Neural cell (in vitro differentiated cells): ENCODE measurements around the gene KANK4. TPM values are rescaled to one million over a fixed set of nuclear protein-coding genes. Genes with fewer than 3 reads are reported as not detected.

Experiments
- H2AFZ ChIP-seq: fragments of 200-600, 300-800 bp; sonication (generic), shearing (Covaris generic); 2 replicates; pipeline ENCODE4 v1.6.0; 2014; ENCODE audit warnings: low read depth, mild to moderate bottlenecking, antibody characterized with exemption, low read length, moderate library complexity
- H3F3A ChIP-seq: fragments of 200-600 bp; shearing (Covaris generic); 2 replicates; pipeline ENCODE4 v1.6.1; 2016; ENCODE audit warnings: mild to moderate bottlenecking, moderate library complexity, mixed read lengths, antibody characterized with exemption, low read length; ENCODE audit not compliant: insufficient read depth, poor library complexity, severe bottlenecking
- H3K27ac ChIP-seq: fragments of 200-600, 300-800 bp; sonication (generic), shearing (Covaris generic); 2 replicates; pipeline ENCODE4 v1.5.1; 2014; ENCODE audit warnings: mild to moderate bottlenecking, low read length, moderate library complexity
- H3K27me3 ChIP-seq: fragments of 300-800, 200-600 bp; sonication (generic), shearing (Covaris generic); 2 replicates; pipeline ENCODE4 v1.6.0; 2014; ENCODE audit warnings: mild to moderate bottlenecking, low read depth, low read length, moderate library complexity; ENCODE audit not compliant: insufficient read depth
- H3K36me3 ChIP-seq: fragments of 300-800, 200-600 bp; sonication (generic), shearing (Covaris generic); 2 replicates; pipeline ENCODE4 v1.5.1; 2014; ENCODE audit warnings: mild to moderate bottlenecking, antibody characterized with exemption, low read length, moderate library complexity; ENCODE audit not compliant: insufficient read depth
- H3K4me2 ChIP-seq: fragments of 300-800, 200-600 bp; sonication (generic), shearing (Covaris generic); 2 replicates; pipeline ENCODE4 v1.6.0; 2014; ENCODE audit warnings: mild to moderate bottlenecking, low read length
- H3K4me3 ChIP-seq: fragments of 300-800, 200-600 bp; sonication (generic), shearing (Covaris generic); 2 replicates; pipeline ENCODE4 v1.5.1; 2014; ENCODE audit warnings: mild to moderate bottlenecking, low read length, moderate library complexity
- H3K79me2 ChIP-seq: fragments of 200-600 bp; shearing (Covaris generic); replicated peaks from 2 replicates; pipeline ENCODE4 v1.6.0; 2014; ENCODE audit warnings: mild to moderate bottlenecking, low read length, moderate library complexity; ENCODE audit not compliant: insufficient read depth
- H3K9ac ChIP-seq: fragments of 300-800, 200-600 bp; sonication (generic), shearing (Covaris generic); 2 replicates; pipeline ENCODE4 v1.6.1; 2016; ENCODE audit warnings: mild to moderate bottlenecking, low read length, mixed read lengths
- H3K9me2 ChIP-seq: fragments of 200-600 bp; shearing (Covaris generic); 2 replicates; pipeline ENCODE4 v1.6.1; 2016; ENCODE audit warnings: mild to moderate bottlenecking, low read length, mixed read lengths; ENCODE audit not compliant: insufficient read depth
- H3K9me3 ChIP-seq: fragments of 200-600, 300-800 bp; sonication (generic), shearing (Covaris generic); 2 replicates; pipeline ENCODE4 v1.6.1; 2016; ENCODE audit warnings: mild to moderate bottlenecking, mixed run types, low read length, moderate library complexity, mixed read lengths
- H4K20me1 ChIP-seq: fragments of 200-600 bp; shearing (Covaris generic); 2 replicates; pipeline ENCODE4 v1.6.1; 2016; ENCODE audit warnings: mild to moderate bottlenecking, mixed run types; ENCODE audit not compliant: insufficient read depth
- EP300 ChIP-seq: fragments of 450-650 bp; conservative IDR thresholded peaks from 2 replicates; pipeline ENCODE4 v1.6.1; 2014; ENCODE audit warnings: antibody characterized with exemption, mild to moderate bottlenecking, moderate library complexity; ENCODE audit not compliant: poor library complexity, severe bottlenecking
- EZH2 ChIP-seq: fragments of 200-600, 300-800 bp; shearing (Covaris generic), sonication (generic); IDR thresholded peaks from 2 replicates; pipeline ENCODE4 v1.6.1; 2014; ENCODE audit warnings: antibody characterized with exemption, low read length, borderline replicate concordance, mild to moderate bottlenecking; ENCODE audit not compliant: insufficient read depth, poor library complexity, severe bottlenecking
- MXI1 ChIP-seq: fragments of 450-650 bp; conservative IDR thresholded peaks from 2 replicates; pipeline ENCODE4 v1.6.1; 2014; ENCODE audit warnings: antibody characterized with exemption, mild to moderate bottlenecking; ENCODE audit not compliant: poor library complexity, severe bottlenecking
- POLR2AphosphoS5 ChIP-seq: IDR thresholded peaks from 2 replicates; pipeline ENCODE4 v1.6.1; 2012
- RAD21 ChIP-seq: fragments of 450-650 bp; conservative IDR thresholded peaks from 2 replicates; pipeline ENCODE4 v1.6.1; 2014; ENCODE audit warnings: antibody characterized with exemption, mild to moderate bottlenecking, moderate library complexity
- REST ChIP-seq: IDR thresholded peaks from 2 replicates; pipeline ENCODE4 v1.6.1; 2012; ENCODE audit warnings: borderline replicate concordance
- SMC3 ChIP-seq: fragments of 450-650 bp; conservative IDR thresholded peaks from 2 replicates; pipeline ENCODE4 v1.6.1; 2014; ENCODE audit warnings: antibody characterized with exemption, mild to moderate bottlenecking, moderate library complexity; ENCODE audit not compliant: poor library complexity
- TAF1 ChIP-seq: IDR thresholded peaks from 2 replicates; pipeline ENCODE4 v1.6.1; 2012; ENCODE audit warnings: low read depth
- polyA plus RNA-seq: library from polyadenylated mRNA; depleted of rRNA; stranded (reverse); fragments of >200 nt; gene quantifications from 2 replicates; pipeline ENCODE4 v1.2.3, GENCODE V29; 2014
- TF ChIP-seq, protein P1 (sequence below): fragments of 450-650 bp; IDR thresholded peaks from 2 replicates; pipeline ENCODE4 v1.5.1; 2014; ENCODE audit warnings: antibody characterized with exemption, mild to moderate bottlenecking, moderate library complexity; ENCODE audit not compliant: poor library complexity, severe bottlenecking

KANK4 gene
- polyA plus RNA-seq, 1 donor from 2014 or later, result 0.25 TPM

- no peak overlapping the region for H3K4me2 ChIP-seq
- H3K27ac ChIP-seq, result no peak overlapping the region
- no peak overlapping the region for H3K4me3 ChIP-seq
- H3K79me2 ChIP-seq, result no peaks in the 10 kb centered on the region
- no peak overlapping the region for H2AFZ ChIP-seq
- TF ChIP-seq EP300 (no peak), EZH2 (no peak), SMC3 (no peak), TAF1 (no peak), POLR2AphosphoS5 (no peak), RAD21 (no peak), MXI1 (no peak), REST (no peak)
- TF ChIP-seq, protein P1, sequence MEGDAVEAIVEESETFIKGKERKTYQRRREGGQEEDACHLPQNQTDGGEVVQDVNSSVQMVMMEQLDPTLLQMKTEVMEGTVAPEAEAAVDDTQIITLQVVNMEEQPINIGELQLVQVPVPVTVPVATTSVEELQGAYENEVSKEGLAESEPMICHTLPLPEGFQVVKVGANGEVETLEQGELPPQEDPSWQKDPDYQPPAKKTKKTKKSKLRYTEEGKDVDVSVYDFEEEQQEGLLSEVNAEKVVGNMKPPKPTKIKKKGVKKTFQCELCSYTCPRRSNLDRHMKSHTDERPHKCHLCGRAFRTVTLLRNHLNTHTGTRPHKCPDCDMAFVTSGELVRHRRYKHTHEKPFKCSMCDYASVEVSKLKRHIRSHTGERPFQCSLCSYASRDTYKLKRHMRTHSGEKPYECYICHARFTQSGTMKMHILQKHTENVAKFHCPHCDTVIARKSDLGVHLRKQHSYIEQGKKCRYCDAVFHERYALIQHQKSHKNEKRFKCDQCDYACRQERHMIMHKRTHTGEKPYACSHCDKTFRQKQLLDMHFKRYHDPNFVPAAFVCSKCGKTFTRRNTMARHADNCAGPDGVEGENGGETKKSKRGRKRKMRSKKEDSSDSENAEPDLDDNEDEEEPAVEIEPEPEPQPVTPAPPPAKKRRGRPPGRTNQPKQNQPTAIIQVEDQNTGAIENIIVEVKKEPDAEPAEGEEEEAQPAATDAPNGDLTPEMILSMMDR, result no peak
- H3F3A ChIP-seq, result no peaks in the 10 kb centered on the region
- no peaks in the 10 kb centered on the region for H3K27me3 ChIP-seq
- H4K20me1 ChIP-seq, result no peaks in the 10 kb centered on the region
- H3K36me3 ChIP-seq, result no peaks in the 10 kb centered on the region
- H3K9me3 ChIP-seq, result no peaks in the 10 kb centered on the region
- no peaks in the 10 kb centered on the region for H3K9me2 ChIP-seq
- no peak overlapping the region for H3K9ac ChIP-seq
Observed at GRCh38 chr1:62260688-62261087, 58.5 kb downstream of the KANK4 start.

GRCh38 chr1:62259551-62259950, 59.7 kb downstream of the KANK4 start:
- no peak overlapping the region for H2AFZ ChIP-seq
- H4K20me1 ChIP-seq, result no peaks in the 10 kb centered on the region
- H3F3A ChIP-seq, result no peaks in the 10 kb centered on the region
- H3K4me3 ChIP-seq, result no peak overlapping the region
- H3K9me3 ChIP-seq, result no peaks in the 10 kb centered on the region
- no peaks in the 10 kb centered on the region for H3K27me3 ChIP-seq
- no peaks in the 10 kb centered on the region for H3K79me2 ChIP-seq
- no peak overlapping the region for H3K4me2 ChIP-seq
- H3K9ac ChIP-seq, result no peak overlapping the region
- no peaks in the 10 kb centered on the region for H3K9me2 ChIP-seq
- H3K27ac ChIP-seq, result no peak overlapping the region
- TF ChIP-seq EZH2 (no peak), RAD21 (no peak), POLR2AphosphoS5 (no peak), EP300 (no peak), REST (no peak), SMC3 (no peak), TAF1 (no peak), MXI1 (no peak)
- TF ChIP-seq, protein P1, result no peak
- no peaks in the 10 kb centered on the region for H3K36me3 ChIP-seq
